ENCODE measurements around the gene UCP2. TPM values are rescaled to one million over a fixed set of nuclear protein-coding genes. Genes with fewer than 3 reads are reported as not detected.
"Not testable (repeated sequence)": the region's sequence is repeated elsewhere in the genome, so short reads cannot be mapped to it uniquely, and the experiment has no call there.

Gene UCP2
- total RNA-seq, 1 experiment from 2014 or later: 3.7 TPM

GRCh38 chr11:73996161-73996747 lies 13.6 kb upstream of the UCP2 start:
- DNase-seq (ENCODE audit: low spot score): no peak

- DNase-seq (ENCODE audit: low spot score): no peak
Observed at GRCh38 chr11:73995731-73996130, 13.1 kb upstream of the UCP2 start.

DNA sequence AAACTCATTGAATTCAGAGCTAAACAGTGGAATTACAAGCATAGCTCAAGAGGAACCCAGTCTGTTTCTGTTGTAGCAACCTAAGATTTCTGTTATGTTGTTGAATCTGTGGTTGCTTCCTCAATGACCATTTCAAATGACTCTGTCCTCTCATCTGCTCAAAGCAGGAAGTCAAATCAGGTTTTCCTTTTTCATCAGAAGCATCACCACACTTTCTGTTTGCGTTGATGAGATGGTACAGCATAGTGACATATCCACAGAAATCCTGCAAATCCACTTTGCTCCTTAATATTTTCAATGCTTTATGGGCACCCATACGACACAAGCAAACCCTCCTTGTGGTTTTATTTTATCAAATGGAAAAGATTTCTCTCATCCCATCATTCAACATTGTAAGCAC lies 12.6 kb upstream of the UCP2 start:
- no peak for DNase-seq (ENCODE audit: low spot score)

DNA sequence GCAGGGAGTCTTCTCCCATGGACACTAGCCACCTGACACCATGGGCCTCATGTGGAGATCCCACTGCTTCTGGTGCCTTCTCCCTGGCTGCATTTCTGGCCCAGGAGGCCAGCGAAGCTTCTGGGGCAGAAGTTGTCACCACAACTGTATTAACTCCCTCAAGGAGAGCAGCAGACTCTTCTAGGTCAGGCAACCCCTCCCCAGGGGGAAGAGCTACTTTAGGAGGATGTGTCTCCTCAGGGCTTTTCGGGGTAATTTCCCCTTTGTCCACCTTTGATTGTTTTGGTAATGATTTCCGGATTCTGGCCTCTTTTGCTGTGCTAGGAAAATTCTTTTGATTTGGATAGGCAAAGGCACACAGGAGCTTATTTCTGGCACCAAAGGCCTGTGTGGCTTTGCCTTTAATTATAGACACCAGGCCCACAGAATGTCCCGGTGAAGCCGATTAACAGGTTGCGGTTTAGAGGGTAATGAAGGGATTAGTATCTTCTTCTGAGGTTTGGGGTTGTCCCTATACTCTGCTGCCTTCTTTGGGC lies 8.9 kb upstream of the UCP2 start:
- no peak for DNase-seq (ENCODE audit: low spot score)

DNA sequence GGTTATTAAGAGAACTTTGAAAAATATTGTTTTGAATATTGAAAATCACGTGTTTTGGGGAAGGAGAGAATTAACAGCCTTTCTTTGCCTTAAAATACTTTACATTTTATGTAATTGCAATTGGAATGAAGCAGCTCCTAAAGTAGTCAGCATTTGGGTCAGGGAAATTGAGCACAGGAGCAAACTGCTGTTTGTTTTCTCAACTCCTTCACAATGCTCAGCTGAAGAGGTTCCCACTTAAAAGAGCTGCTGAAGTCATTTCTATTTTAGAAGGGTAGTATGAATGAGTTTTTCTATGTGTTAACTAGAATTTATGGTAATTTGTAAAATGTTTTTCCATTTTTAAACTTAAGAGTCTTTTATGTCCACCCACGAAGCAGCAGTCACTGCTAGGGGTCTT lies 8.1 kb upstream of the UCP2 start:
- DNase-seq (ENCODE audit: low spot score): no peak

DNA sequence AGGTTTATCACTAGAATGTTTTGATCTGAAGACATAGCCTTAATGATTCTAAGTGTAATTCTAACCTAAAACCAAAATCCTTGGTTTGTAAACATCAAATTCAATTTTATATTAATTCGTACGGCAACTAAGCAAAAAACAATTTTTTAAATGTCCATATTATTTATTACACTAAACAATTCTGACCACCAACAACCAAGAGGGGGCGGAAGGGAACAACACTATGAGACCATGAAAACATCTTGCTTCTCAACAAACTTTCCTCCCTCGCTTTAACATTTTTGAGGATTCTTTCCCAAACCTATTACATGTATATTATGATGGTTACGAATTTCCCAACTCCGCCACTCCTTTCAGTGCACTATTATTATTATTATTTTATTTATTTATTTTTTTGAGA lies 6.5 kb upstream of the UCP2 start:
- DNase-seq (ENCODE audit: low spot score): no peak

GRCh38 chr11:73988227-73988626 lies 5.6 kb upstream of the UCP2 start:
- no peak for DNase-seq (ENCODE audit: low spot score)

- not testable (repeated sequence) for DNase-seq (ENCODE audit: low spot score)
Observed at GRCh38 chr11:73985661-73986060, 3.0 kb upstream of the UCP2 start.

DNA sequence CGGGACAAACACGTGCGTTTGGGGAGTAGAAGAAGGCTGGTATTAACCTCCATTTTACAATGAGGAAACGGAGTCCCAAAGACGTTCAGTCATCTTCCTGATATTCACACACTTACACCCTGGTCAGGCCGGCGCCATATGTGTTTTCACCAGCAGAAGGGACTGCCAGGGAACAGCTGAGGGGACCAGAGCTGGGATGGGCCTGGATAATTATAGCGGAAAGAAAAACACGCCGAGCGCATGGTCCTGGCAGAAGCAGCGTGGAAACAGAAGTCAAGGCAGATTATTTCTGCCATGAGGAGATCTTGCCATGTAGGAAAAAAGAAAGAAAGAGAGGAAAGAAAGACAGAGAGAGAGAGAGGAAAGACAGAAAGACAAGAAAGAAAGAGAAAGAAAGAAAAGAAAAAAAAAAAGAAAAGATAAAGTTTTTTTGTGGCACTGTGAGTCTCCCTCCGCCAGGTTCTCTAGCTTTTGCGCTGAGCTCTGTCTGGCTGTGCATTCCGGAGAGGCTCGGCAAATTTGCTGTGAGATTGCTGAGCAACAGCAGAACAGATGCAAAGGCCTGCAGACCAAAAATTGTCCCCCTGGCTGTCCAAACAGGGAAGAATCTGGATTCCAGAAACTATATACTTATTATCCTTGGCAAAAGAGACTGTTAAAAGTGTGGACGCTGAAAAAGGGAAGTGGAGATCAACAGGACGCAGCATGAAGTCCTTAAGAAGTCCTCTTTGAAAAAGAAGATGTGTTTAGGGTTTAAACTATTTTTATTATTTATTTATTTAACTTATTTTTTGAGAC lies 1.3 kb upstream of the UCP2 start:
- no peak for DNase-seq (ENCODE audit: low spot score)

DNA sequence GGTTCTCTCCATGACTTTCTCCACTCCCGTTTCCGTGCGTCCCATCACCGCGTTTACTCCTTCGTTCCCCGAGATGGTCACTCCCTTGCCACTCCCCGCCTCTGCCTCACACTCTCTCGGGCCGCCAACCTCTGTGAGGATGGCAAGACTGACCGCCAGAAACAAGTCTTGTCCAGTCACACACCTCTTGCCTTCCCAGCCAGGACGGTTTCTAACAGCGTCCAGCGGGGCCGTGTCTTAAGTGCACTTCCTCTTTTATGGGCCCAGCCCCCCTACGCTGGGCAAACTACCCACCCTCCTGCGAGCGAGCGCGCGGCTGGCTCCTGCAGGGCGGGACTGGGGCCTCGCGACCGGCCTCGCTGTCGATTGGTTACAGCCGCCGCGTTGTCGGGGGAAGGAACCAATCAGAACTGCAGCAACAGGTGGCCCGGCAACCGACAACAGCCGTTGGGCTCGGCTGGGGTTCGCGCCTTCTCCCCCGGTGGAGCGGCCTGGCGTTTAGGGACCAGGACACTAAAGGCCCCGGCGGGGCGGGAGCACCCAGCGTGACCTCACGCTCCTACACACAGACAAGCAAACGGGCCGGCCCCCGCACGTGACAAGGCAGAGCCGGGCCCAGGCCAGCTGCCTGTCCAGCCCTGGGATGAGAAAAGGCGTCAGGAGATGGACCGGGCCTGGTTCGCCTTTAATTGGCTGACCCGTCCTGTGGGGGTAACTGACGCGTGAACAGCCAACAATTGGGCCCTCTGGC lies 522 bp upstream of the UCP2 start:
- DNase-seq (ENCODE audit: low spot score): peak; percentile 90

DNA sequence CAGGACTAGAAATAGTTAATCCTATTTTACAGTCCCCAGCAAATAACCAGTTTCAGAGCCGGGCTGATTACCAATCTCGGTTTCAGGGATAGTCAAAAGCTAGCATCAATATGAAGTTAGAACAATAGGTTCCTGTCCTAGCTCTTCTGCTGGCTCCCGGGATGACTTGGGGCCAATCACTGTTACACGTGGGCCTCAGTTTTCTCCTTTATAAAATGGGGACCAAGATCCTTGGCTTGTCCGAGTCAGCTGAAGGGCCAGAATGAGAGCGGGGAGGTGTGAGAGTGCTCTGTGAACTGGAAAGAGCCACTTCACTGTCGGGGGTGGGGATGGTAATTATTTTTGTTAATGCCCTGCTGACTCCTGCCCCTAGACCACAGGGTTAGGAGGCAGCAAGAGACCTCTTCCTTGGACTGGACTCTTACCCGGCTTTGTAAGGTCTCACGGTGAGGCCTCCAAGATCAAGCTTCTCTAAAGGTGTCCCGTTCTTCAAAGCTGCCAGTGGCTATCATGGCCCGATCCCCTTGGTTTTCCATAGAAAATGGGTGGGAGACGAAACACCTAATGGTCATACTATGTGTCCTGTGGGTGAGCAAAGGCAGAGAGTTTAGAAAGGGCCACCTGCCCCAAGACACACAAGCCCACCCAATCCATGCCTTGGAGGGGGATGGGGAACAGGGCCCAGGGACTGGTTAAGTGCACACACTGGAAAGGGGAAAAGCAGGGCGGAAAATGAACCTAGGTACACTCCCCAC lies 1.4 kb downstream of the UCP2 start:
- no peak for DNase-seq (ENCODE audit: low spot score)

- no peak for DNase-seq (ENCODE audit: low spot score)
Observed at GRCh38 chr11:73980001-73980961, 2.4 kb downstream of the UCP2 start.

DNA sequence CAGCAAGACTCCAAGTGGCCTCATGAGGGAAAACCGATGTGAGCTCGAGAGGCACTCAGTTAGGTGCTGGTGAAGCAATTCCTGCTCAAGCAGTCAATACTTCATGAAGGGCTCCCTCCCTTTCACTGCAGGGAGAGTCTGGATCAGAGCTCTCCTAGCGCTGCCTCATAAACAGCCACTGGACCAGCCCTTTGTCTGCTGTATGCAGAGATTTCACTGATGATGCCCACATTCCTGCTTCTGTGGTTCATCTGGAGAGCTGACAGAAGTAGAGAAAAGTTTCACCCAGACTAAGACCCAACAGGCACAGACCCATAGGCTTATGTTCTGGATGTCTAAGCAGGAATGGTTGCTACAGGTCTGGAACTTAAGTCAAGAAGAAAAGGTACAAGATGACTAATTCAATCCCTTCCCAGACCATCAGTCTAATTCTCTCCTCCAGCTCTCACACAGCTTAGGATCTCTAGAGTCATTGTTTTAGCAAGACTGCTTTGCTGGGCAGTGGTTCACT lies 4.0 kb downstream of the UCP2 start:
- DNase-seq (ENCODE audit: low spot score): no peak

DNA sequence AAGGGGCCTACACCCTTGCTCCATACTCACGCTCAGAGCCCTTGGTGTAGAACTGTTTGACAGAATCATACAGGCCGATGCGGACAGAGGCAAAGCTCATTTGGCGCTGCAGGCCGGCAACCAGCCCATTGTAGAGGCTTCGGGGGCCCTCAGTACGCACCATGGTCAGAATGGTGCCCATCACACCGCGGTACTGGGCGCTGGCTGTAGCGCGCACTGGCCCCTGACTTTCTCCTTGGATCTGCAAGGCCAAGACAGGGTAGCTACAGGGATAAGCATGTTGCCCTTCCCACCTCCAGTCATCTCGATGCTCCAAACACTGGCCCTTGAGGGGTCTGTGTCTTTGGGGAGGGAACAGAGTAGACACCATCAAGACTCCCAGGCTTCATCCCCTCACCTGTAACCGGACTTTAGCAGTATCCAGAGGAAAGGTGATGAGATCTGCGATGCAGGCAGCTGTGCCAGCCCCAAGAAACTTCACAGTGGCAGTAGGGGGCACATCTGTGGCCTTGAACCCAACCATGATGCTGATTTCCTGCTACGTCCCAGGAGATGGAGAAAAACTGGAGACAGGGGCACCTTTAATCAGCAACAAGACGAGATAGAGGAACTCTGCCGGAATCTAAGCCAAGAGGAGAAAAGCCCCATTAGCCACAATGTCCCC lies 4.7 kb downstream of the UCP2 start:
- no peak for DNase-seq (ENCODE audit: low spot score)

GRCh38 chr11:73976451-73977151 lies 6.0 kb downstream of the UCP2 start:
- DNase-seq (ENCODE audit: low spot score): no peak

DNA sequence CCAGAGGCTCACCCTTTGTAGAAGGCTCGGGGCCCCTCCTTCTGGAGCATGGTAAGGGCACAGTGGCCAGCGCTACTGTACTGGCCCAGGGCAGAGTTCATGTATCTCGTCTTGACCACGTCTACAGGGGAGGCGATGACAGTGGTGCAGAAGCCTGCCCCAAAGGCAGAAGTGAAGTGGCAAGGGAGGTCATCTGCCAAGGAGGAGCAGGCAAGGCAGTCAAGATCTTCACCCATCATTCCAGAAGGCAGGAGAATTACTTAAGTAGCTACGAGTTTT lies 7.2 kb downstream of the UCP2 start:
- DNase-seq (ENCODE audit: low spot score): no peak

GRCh38 chr11:73974604-73975478 lies 7.8 kb downstream of the UCP2 start:
- DNase-seq (ENCODE audit: low spot score): no peak

DNA sequence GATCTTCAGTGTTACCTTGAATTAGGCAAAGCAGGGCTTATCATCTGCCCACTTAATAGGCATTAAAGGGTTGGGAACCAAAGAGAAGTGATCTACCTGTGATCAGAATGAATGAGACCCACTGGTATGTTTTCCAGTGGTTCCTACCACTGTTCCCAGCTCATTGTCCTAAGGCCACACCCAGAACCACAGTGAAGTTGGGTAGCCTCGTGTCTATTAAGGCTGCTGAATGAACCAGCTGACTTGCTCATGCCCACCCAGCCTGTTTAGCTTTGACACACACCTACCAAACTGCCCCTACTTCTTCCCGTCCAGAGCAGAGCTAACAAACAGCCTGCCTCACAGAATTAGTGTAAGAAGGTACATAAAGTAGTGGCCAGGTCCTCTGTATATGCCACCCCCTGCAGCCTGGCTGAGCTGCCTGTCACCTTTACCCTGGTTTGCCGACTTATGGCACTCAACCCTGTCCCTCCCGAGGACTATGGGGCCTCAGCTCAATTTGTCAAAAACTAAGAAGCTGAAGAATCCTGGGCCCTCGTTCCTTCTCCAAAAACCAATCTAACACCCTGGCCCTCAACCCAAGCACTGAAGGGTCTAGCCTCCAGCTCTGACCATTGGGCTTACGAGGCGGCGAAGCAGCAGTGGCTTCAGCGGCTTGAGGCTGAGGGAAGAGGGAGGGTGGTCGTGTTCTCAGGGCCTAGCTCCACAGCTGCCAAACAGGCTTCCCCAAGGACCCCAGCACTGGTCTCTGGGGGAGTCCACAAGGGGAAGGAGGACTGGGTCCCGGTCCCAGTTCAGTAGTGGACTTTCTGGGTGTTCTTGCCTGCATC lies 9.8 kb downstream of the UCP2 start:
- DNase-seq (ENCODE audit: low spot score): no peak

Data from H4 (cell line).